Measurements from ENCODE around the gene FERD3L. TPM values are rescaled to one million over a fixed set of nuclear protein-coding genes. Genes with fewer than 3 reads are reported as not detected.

Gene FERD3L
- total RNA-seq, 1 donor from 2014 or later = not detected

DNA sequence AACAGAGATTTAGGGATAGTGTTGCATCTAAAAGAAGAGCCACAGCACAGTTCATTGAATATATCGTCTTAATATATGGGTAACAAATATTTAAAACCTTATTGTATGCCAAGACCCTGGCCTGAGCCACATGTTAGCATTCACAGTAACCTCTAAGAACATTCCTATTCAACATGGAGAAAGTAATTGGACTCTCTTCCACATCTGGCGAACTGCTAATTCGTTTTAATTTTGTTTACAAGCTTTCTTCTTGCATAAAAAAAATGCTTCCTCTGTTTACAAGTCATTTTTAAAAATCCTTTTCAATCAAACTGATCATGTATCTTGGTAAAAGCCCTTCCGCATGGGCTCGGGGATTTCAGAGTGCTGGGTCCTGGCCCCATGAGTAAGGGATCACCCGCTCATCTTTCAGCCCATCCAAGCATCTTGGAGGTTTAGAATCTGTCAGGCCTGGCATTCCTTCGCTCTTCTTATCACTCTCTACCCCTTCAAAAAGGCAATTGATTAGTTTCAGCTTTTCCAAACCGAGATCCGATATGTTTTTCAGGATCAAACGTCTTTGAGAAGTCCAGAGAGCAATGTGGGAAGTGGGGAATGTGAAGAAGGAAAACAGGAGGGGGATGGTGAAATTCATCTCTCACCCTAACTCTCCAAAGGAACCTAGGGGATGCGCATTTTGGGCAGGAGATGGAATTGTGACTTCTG, 35.0 kb downstream of the FERD3L start:
- TF ChIP-seq, protein P1, sequence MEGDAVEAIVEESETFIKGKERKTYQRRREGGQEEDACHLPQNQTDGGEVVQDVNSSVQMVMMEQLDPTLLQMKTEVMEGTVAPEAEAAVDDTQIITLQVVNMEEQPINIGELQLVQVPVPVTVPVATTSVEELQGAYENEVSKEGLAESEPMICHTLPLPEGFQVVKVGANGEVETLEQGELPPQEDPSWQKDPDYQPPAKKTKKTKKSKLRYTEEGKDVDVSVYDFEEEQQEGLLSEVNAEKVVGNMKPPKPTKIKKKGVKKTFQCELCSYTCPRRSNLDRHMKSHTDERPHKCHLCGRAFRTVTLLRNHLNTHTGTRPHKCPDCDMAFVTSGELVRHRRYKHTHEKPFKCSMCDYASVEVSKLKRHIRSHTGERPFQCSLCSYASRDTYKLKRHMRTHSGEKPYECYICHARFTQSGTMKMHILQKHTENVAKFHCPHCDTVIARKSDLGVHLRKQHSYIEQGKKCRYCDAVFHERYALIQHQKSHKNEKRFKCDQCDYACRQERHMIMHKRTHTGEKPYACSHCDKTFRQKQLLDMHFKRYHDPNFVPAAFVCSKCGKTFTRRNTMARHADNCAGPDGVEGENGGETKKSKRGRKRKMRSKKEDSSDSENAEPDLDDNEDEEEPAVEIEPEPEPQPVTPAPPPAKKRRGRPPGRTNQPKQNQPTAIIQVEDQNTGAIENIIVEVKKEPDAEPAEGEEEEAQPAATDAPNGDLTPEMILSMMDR (IDR thresholded peaks at IDR 0.05; ENCODE audit: insufficient read depth, low read length, severe bottlenecking) = no peak
- H3K4me3 ChIP-seq (ENCODE audit: low read depth, low read length) = no peak overlapping the region
- H3K36me3 ChIP-seq (ENCODE audit: control insufficient read depth, insufficient read depth, low read length) = no peaks in the 10 kb centered on the region
- peaks cover 74% of the 10 kb centered on the region for H3K27me3 ChIP-seq (ENCODE audit: control insufficient read depth, insufficient read depth, low read length)
- no peak for FAIRE-seq
- no peak for DNase-seq (ENCODE audit: low read depth)

DNA sequence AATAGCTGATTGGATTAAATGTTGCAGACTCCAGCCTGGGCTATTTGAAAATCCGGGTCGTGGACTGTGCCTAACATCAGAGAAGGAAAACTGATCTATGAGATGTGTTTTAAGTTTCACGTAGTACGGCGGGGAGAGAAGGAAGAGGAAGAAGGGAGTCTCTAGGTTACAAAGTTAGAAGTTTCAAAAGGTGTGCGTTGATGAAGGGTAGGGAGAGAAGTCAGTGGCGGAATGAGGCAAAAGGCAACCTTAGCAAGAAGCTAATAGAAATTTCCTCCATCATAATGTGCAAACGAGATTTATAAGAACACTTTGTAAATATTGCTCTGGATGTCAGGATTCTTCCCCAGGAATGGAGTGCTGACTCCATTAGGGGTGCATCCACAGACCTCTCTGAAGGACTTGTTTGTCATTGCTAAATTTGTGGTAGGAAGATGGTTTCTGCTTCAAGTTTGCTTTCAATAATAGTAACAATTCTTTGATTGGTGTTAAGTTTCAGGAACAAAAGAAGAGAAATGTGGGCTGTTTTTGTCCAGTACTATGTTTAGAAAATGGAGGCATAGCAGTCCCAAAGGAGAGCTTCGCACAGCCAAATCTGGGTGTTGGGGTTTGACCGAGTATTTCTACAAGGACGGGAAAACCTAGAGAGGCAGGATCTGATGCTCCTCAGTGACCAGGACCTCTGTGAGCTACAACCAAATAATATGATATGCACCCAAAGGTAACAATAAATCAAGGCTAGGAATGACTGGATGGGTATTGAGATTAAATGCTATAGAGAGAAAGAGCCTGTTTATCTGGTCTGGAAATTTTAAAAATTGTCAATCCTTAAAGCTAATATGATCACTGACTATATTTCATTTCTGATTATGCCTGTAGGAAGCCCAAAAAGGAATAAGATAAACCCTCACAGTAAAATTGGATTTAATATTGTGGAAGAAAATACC, 35.9 kb downstream of the FERD3L start:
- TF ChIP-seq, protein P1 (IDR thresholded peaks at IDR 0.05; ENCODE audit: insufficient read depth, low read length, severe bottlenecking) = no peak
- H3K36me3 ChIP-seq (ENCODE audit: control insufficient read depth, insufficient read depth, low read length) = no peaks in the 10 kb centered on the region
- FAIRE-seq = no peak
- H3K27me3 ChIP-seq (ENCODE audit: control insufficient read depth, insufficient read depth, low read length) = peaks cover 77% of the 10 kb centered on the region
- no peak overlapping the region for H3K4me3 ChIP-seq (ENCODE audit: low read depth, low read length)
- no peak for DNase-seq (ENCODE audit: low read depth)

DNA sequence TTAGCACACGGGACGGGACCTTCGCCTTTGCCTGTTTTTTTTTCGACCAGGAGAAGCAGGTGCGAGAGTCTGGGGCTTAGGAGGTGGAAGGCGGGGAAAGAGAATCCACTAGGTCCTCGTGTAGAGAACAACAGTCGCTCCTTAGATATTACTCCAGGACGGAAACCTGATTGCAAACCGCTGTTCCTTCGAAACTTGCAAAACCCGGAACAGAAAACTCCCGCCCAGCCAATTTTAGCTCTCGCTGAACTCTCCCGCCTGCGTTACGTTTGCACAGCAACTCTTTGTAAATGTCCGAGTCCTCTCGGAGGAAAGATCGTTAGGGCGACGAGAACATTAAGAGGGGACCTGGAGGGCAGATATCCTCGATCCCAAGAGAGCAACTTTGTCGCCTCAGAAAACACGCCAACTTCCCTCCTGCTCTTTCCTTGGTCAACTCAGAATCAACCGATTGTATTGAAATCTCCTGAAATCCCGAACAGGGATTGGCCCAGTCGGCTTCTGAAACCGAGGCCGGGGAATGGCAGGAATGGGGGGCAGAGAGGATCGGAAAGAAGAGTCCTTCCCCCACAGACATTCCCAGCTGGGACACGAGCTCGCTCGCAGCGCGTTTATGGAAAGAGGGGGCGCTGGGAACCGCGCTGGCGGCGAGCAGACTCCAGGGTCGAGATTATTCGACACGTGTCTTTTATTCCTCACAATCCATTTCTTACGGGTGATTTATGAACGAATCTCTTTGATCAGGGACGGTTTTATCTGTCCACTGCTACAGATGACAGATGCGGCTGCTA, 37.7 kb downstream of the FERD3L start:
- TF ChIP-seq, protein P1 (IDR thresholded peaks at IDR 0.05; ENCODE audit: insufficient read depth, low read length, severe bottlenecking) = no peak
- H3K4me3 ChIP-seq (ENCODE audit: low read depth, low read length) = no peak overlapping the region
- peaks cover 73% of the 10 kb centered on the region for H3K27me3 ChIP-seq (ENCODE audit: control insufficient read depth, insufficient read depth, low read length)
- H3K36me3 ChIP-seq (ENCODE audit: control insufficient read depth, insufficient read depth, low read length) = no peaks in the 10 kb centered on the region
- peak; percentile 13 for DNase-seq (ENCODE audit: low read depth)
- no peak for FAIRE-seq

DNA sequence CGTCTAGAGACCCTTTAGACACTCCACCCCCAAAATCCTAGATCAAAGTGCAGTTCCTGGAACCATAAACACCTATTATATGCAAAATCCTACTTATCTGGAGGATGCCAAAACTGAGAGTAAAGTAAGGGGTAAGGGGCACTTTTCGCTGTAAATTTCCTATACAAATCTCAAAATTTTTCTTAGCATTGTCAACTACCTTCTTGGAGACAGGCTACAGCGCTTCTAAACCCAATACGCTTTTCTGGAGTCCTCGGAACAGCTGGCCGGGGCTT, 38.2 kb downstream of the FERD3L start:
- Histone ChIP-seq H3K36me3 (ENCODE audit: control insufficient read depth, insufficient read depth, low read length) (no peaks in the 10 kb centered on the region), H3K4me3 (ENCODE audit: low read depth, low read length) (no peak overlapping the region), H3K27me3 (ENCODE audit: control insufficient read depth, insufficient read depth, low read length) (peaks cover 68% of the 10 kb centered on the region)
- TF ChIP-seq, protein P1 (IDR thresholded peaks at IDR 0.05; ENCODE audit: insufficient read depth, low read length, severe bottlenecking) = no peak
- FAIRE-seq (no peak), DNase-seq (ENCODE audit: low read depth) (no peak)

DNA sequence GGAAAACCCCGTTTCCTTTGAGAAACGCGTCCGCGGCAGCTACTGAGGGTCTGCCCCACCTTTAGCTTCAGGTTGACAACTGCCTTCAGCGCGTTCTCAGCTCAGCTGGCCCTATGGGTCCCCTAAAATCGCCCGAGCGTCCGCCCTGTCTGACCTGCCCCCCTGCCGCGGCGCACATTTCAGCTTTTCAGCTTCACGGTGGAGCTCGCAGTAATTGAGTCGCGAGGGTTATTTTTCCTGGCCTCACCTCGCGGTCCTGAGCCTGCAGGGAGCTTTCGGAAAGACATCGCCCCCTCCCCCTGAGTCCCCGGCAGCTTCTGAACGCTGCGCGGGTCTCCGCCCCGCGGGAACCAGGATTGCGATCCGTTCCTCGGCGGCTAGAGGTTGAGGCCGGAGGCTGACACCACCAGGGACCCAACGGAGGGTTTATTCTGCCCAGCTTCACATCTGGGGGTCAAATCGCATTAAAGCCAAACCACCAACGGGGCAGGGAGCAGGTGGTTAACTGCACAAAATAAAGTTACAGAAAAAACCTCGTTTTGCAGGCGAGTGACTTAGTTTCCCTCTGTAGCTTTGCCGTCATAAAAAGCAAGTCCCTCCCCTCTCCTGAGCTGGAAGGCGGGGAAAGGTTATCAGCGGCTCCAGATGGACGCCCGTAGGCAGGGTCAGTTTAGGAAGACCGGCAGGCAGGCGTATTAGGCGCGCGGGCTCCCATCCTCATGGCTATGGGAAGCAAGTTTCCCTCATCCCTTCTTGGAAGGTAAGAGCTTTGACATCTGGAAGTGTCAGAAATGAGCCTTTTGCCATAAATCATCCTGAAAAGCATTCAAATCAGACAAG, 38.8 kb downstream of the FERD3L start:
- no peaks in the 10 kb centered on the region for H3K36me3 ChIP-seq (ENCODE audit: control insufficient read depth, insufficient read depth, low read length)
- FAIRE-seq (no peak), DNase-seq (ENCODE audit: low read depth) (no peak)
- TF ChIP-seq, protein P1 (IDR thresholded peaks at IDR 0.05; ENCODE audit: insufficient read depth, low read length, severe bottlenecking) = no peak
- peaks cover 63% of the 10 kb centered on the region for H3K27me3 ChIP-seq (ENCODE audit: control insufficient read depth, insufficient read depth, low read length)
- H3K4me3 ChIP-seq (ENCODE audit: low read depth, low read length) = no peak overlapping the region
